HL-60 (cell line): ENCODE measurements around the gene CRPPA.

ENCODE experiments used
- DNase-seq, 2 experiments: peaks; one replicate each; pipeline ENCODE4 v3.0.0-alpha.2; 2010 to 2020; ENCODE audit warnings: low read depth in 1 of 2, low spot score in 1 of 2
- H3K27ac ChIP-seq: fragments of 250-450 bp; sonication (Bioruptor Pico); replicated peaks from 2 replicates; pipeline ENCODE4 v1.5.1; 2020; ENCODE audit warnings: mild to moderate bottlenecking, moderate library complexity
- H3K27me3 ChIP-seq: fragments of 250-450 bp; sonication (Bioruptor Pico); 2 replicates; pipeline ENCODE4 v1.5.1; 2021; ENCODE audit warnings: mild to moderate bottlenecking, moderate library complexity; ENCODE audit not compliant: insufficient read depth, poor library complexity, severe bottlenecking
- H3K4me3 ChIP-seq: replicated peaks from 2 replicates; pipeline ENCODE4 v1.5.1; 2011; ENCODE audit warnings: mild to moderate bottlenecking, control low read depth, low read length; ENCODE audit not compliant: insufficient read depth
- GABPA ChIP-seq: IDR thresholded peaks from 2 replicates; pipeline ENCODE4 v1.6.1; 2012; ENCODE audit warnings: low read depth
- POLR2AphosphoS5 ChIP-seq: IDR thresholded peaks from 2 replicates; pipeline ENCODE4 v1.6.1; 2012; ENCODE audit warnings: low read depth
- SPI1 ChIP-seq: IDR thresholded peaks from 2 replicates; pipeline ENCODE4 v1.6.1; 2012; ENCODE audit warnings: low read depth, mild to moderate bottlenecking, borderline replicate concordance
- TF ChIP-seq, protein P1 (sequence below): IDR thresholded peaks from 2 replicates; pipeline ENCODE4 v1.6.1; 2012; ENCODE audit warnings: low read depth; ENCODE audit not compliant: insufficient replicate concordance
- TF ChIP-seq, protein P2 (sequence below): IDR thresholded peaks from one replicate; pipeline ENCODE4 v1.5.1; 2011; ENCODE audit warnings: low read length, control low read depth, inconsistent platforms; ENCODE audit not compliant: insufficient read depth

Gene CRPPA

DNA sequence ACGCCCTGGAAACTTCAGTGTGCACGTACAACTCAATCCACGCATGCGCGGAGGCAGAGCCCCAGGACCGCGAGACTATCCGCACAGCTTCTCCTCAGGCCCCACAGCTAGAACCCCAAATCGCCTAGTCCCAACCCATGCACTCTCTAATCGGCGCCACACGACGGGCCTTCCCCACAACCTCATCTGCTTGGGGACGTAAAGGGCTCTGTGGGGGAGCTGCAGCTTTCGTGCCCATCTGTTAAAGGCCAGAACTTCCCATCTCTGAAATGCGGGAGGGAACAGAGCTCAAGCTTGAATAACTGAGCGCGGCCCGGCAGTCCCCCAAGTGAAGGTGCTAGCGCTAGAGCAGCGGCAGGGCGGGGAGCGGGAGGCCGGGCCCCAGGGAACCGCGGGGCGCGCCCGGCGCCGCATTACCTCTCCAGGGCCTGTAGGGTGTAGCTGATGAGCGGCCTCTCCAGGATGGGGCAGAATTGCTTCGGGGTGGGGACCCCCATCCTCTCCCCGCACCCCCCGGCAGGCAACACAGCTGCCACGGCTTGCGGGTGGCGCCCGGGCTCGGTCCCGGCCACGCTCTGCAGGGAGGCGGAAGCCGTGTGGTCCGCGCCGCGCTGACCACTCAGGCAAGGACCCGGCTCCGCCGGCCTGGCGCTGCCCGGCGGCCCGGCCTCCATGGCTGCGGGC, 547 bp downstream of the CRPPA start:
- Histone ChIP-seq H3K27me3 (no peaks in the 10 kb centered on the region), H3K27ac (peak overlapping the region; percentile 67), H3K4me3 (peak overlapping the region; percentile 40)
- DNase-seq: peak; percentile 41 to 81
- TF ChIP-seq POLR2AphosphoS5 (peak; percentile 83), SPI1 (no peak), GABPA (no peak)

DNA sequence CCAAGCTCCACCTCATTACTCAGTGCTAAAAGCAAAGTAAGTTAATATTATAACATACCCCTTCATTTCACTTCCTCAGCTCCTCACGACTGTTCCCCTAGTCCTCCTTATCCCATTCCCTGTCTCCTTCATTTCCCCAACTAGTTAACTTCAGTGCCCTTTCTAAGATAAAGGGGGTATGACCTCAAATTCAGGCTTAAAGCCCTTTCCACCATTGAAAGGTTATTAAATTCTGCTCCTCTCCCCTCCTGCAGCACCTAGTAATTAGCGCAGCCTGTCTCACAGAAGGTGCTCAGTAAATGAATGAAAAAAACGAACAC, 1.0 kb downstream of the CRPPA start:
- TF ChIP-seq GABPA (no peak), SPI1 (no peak), POLR2AphosphoS5 (no peak)
- TF ChIP-seq, protein P1, sequence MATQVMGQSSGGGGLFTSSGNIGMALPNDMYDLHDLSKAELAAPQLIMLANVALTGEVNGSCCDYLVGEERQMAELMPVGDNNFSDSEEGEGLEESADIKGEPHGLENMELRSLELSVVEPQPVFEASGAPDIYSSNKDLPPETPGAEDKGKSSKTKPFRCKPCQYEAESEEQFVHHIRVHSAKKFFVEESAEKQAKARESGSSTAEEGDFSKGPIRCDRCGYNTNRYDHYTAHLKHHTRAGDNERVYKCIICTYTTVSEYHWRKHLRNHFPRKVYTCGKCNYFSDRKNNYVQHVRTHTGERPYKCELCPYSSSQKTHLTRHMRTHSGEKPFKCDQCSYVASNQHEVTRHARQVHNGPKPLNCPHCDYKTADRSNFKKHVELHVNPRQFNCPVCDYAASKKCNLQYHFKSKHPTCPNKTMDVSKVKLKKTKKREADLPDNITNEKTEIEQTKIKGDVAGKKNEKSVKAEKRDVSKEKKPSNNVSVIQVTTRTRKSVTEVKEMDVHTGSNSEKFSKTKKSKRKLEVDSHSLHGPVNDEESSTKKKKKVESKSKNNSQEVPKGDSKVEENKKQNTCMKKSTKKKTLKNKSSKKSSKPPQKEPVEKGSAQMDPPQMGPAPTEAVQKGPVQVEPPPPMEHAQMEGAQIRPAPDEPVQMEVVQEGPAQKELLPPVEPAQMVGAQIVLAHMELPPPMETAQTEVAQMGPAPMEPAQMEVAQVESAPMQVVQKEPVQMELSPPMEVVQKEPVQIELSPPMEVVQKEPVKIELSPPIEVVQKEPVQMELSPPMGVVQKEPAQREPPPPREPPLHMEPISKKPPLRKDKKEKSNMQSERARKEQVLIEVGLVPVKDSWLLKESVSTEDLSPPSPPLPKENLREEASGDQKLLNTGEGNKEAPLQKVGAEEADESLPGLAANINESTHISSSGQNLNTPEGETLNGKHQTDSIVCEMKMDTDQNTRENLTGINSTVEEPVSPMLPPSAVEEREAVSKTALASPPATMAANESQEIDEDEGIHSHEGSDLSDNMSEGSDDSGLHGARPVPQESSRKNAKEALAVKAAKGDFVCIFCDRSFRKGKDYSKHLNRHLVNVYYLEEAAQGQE: no peak
- TF ChIP-seq, protein P2, sequence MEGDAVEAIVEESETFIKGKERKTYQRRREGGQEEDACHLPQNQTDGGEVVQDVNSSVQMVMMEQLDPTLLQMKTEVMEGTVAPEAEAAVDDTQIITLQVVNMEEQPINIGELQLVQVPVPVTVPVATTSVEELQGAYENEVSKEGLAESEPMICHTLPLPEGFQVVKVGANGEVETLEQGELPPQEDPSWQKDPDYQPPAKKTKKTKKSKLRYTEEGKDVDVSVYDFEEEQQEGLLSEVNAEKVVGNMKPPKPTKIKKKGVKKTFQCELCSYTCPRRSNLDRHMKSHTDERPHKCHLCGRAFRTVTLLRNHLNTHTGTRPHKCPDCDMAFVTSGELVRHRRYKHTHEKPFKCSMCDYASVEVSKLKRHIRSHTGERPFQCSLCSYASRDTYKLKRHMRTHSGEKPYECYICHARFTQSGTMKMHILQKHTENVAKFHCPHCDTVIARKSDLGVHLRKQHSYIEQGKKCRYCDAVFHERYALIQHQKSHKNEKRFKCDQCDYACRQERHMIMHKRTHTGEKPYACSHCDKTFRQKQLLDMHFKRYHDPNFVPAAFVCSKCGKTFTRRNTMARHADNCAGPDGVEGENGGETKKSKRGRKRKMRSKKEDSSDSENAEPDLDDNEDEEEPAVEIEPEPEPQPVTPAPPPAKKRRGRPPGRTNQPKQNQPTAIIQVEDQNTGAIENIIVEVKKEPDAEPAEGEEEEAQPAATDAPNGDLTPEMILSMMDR: no peak
- H3K27me3 ChIP-seq: no peaks in the 10 kb centered on the region
- DNase-seq: no peak
- H3K27ac ChIP-seq: peak overlapping the region; percentile 67
- peak overlapping the region; percentile 40 for H3K4me3 ChIP-seq

DNA sequence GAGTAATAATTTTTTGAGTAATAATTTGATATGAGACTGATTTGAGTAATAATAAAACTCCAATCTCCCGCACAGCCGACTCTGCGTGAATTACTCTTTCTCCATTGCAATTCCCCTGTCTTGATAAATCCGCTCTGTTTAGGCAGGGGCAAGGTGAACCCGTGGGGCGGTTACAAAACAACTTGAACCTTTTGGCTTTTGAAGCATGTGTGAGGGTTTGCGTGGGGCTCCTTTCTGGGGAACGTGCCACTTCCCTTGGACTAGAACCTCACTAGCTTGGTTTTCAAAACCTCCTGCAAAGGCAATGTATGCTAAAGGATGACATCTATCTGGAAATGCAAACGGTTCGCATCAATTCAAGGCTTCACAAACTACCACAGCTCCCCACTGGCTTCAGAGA, 1.5 kb downstream of the CRPPA start:
- Histone ChIP-seq H3K27ac (no peak overlapping the region; the same call in 1 of the 2 replicates), H3K4me3 (no peak overlapping the region), H3K27me3 (no peaks in the 10 kb centered on the region)
- DNase-seq: no peak
- TF ChIP-seq, protein P1: no peak
- TF ChIP-seq SPI1 (no peak), POLR2AphosphoS5 (no peak), GABPA (no peak)
- TF ChIP-seq, protein P2: no peak

DNA sequence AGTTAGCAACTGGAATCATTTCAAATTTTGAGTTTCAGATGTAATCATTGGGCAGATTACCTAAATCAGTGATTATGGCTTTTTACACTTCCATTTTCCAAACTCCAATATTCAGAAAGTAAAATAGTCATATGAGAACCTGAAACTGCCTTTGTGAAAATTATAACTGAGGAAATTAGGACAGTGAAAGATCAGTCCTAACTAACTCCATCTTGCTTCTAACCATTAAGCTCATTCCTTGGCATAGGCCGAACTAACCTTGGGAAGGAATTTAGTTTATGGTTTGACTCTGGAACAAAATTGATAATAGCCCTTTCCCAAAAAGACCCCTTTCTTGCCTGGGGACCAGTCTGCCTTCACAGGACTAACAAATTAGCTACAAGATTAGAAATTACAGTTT, 2.2 kb downstream of the CRPPA start:
- TF ChIP-seq, protein P1: no peak
- no peak for TF ChIP-seq SPI1
- TF ChIP-seq, protein P2: no peak
- TF ChIP-seq POLR2AphosphoS5: no peak
- TF ChIP-seq GABPA: no peak
- H3K27me3 ChIP-seq: no peaks in the 10 kb centered on the region
- no peak for DNase-seq
- no peak overlapping the region for H3K4me3 ChIP-seq
- no peak overlapping the region for H3K27ac ChIP-seq
